ENCODE results near the gene GPT2. TPM values are rescaled to one million over a fixed set of nuclear protein-coding genes. Genes with fewer than 3 reads are reported as not detected.

GPT2 gene
- total RNA-seq, 1 experiment from 2014 or later = 63.2 TPM

DNA sequence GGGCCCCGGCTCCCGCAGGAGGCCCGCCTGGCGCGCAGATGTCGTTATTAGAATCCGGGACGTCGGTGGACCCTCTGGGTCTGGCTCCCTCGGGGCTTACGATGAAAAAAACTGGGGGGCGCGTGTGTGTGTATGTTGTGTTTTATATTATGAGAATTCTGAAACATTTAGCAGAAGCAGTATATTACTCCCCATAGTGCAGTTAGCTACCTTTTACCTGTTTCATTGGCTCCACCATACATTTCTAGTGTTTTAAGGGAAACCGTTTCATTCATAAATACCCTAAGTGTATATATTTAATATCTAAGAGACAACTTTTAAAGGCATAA is 89.8 kb downstream of the GPT2 start:
- peaks cover 4% of the 10 kb centered on the region for H3K36me3 ChIP-seq (replicated peaks; ENCODE audit: control insufficient read depth, insufficient read depth, low read length)
- no peak for DNase-seq
- H3K27me3 ChIP-seq (ENCODE audit: control insufficient read depth, insufficient read depth, low read length) = no peaks in the 10 kb centered on the region
- peak overlapping the region; percentile 85 for H3K4me3 ChIP-seq (ENCODE audit: insufficient read depth, low read depth, low read length)

DNA sequence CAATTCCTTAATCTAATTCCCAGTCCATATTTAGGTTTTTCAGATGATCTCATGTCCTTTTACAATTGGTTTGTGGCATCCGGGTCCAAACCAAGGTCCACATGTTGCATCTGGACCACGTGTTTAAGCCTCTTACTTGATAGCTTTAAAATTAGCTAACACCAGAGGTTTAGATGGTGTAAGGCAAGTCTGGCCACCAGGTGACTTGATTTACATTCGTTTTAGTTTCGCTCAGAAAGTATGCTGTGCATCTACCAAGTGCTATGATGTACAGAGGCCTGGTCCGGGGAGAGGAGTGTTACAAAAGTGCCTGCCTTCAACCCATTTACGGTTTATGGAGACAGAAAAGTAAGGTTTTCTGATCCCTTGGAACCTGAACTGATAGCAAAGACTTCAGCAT is 90.2 kb downstream of the GPT2 start:
- Histone ChIP-seq H3K27me3 (ENCODE audit: control insufficient read depth, insufficient read depth, low read length) (no peaks in the 10 kb centered on the region), H3K36me3 (replicated peaks; ENCODE audit: control insufficient read depth, insufficient read depth, low read length) (peaks cover 3% of the 10 kb centered on the region), H3K4me3 (ENCODE audit: insufficient read depth, low read depth, low read length) (no peak overlapping the region)
- no peak for DNase-seq

GRCh38 chr16:46975165-46975564 is 91.0 kb downstream of the GPT2 start:
- Histone ChIP-seq H3K36me3 (replicated peaks; ENCODE audit: control insufficient read depth, insufficient read depth, low read length) (peaks cover 2% of the 10 kb centered on the region), H3K27me3 (ENCODE audit: control insufficient read depth, insufficient read depth, low read length) (no peaks in the 10 kb centered on the region), H3K4me3 (ENCODE audit: insufficient read depth, low read depth, low read length) (no peak overlapping the region)
- DNase-seq = no peak

- Histone ChIP-seq H3K27me3 (ENCODE audit: control insufficient read depth, insufficient read depth, low read length) (no peaks in the 10 kb centered on the region), H3K4me3 (ENCODE audit: insufficient read depth, low read depth, low read length) (no peak overlapping the region), H3K36me3 (replicated peaks; ENCODE audit: control insufficient read depth, insufficient read depth, low read length) (no peaks in the 10 kb centered on the region; the same call in none of the 2 replicates)
- DNase-seq = no peak
Measured at GRCh38 chr16:46975908-46976470, 91.8 kb downstream of the GPT2 start.

GRCh38 chr16:46976550-46976949 is 92.4 kb downstream of the GPT2 start:
- Histone ChIP-seq H3K27me3 (ENCODE audit: control insufficient read depth, insufficient read depth, low read length) (no peaks in the 10 kb centered on the region), H3K36me3 (replicated peaks; ENCODE audit: control insufficient read depth, insufficient read depth, low read length) (no peaks in the 10 kb centered on the region), H3K4me3 (ENCODE audit: insufficient read depth, low read depth, low read length) (no peak overlapping the region)
- DNase-seq = no peak

Other genes starting within 250 kb of the GPT2 start
- 67.5 and 76.8 TPM in 2 replicates for gene VPS35, start 195.2 kb upstream of the GPT2 start, total RNA-seq (2014; rRNA removed; shearing (Covaris generic))
- gene ORC6, start 194.7 kb upstream of the GPT2 start, total RNA-seq (2014; rRNA removed; shearing (Covaris generic)) = 68.6 and 90.2 TPM in 2 replicates
- gene MYLK3, start 136.0 kb upstream of the GPT2 start, total RNA-seq (2014; rRNA removed; shearing (Covaris generic)) = 0.78 and 2.3 TPM in 2 replicates
- gene C16orf87, start 53.2 kb upstream of the GPT2 start, total RNA-seq (2014; rRNA removed; shearing (Covaris generic)) = 18.8 and 22.5 TPM in 2 replicates
- 91.6 and 129 TPM in 2 replicates for gene DNAJA2, start 89.3 kb downstream of the GPT2 start, total RNA-seq (2014; rRNA removed; shearing (Covaris generic))